Activated CD8-positive, alpha-beta T cell treated with anti-CD3 and anti-CD28 coated beads for 36 hours (primary cell): ENCODE data around the gene GCK. TPM values are rescaled to one million over a fixed set of nuclear protein-coding genes. Genes with fewer than 3 reads are reported as not detected.

ENCODE experiments used
- ATAC-seq: fragments of 200-7000 bp; cut with Tn5 transposase; one replicate; pipeline ENCODE4 v1.10.0; 2021; ENCODE audit warnings: mild to moderate bottlenecking, moderate library complexity
- CTCF ChIA-PET: fragments of 350-600 bp; sonication (Branson Sonifier 250); formaldehyde crosslinking; loops from one replicate; lab custom pipeline; 2021; ENCODE audit warnings: antibody characterized with exemption; lab: Charles Lee
- POLR2A ChIA-PET: fragments of 350-600 bp; sonication (Branson Sonifier 250); formaldehyde crosslinking; loops from one replicate; lab custom pipeline; 2021; ENCODE audit warnings: antibody characterized with exemption; lab: Charles Lee
- DNase-seq: peaks from one replicate; pipeline ENCODE4 v3.0.0-alpha.2; 2020
- H3K27ac Mint-ChIP-seq: one replicate; pipeline ENCODE4 v1.8.0; 2021; ENCODE audit warnings: mild to moderate bottlenecking, mixed read lengths
- H3K27me3 Mint-ChIP-seq: one replicate; pipeline ENCODE4 v1.8.0; 2021; ENCODE audit warnings: mixed read lengths
- H3K36me3 Mint-ChIP-seq: one replicate; pipeline ENCODE4 v1.8.0; 2021; ENCODE audit warnings: low read depth, mixed read lengths
- H3K4me1 Mint-ChIP-seq: one replicate; pipeline ENCODE4 v1.8.0; 2021; ENCODE audit warnings: low read depth, mixed read lengths
- H3K4me3 Mint-ChIP-seq: one replicate; pipeline ENCODE4 v1.8.0; 2021; ENCODE audit warnings: mild to moderate bottlenecking, moderate library complexity, mixed read lengths
- H3K9me3 Mint-ChIP-seq: one replicate; pipeline ENCODE4 v1.8.0; 2021; ENCODE audit warnings: mixed read lengths
- intact Hi-C: fragments of 100-400 bp; cut with micrococcal nuclease; formaldehyde crosslinking; loops from one replicate; pipeline ENCODE4 v1.10.0; 2022
- total RNA-seq, 2 experiments: library from RNA; stranded (reverse); gene quantifications; one replicate each; pipeline ENCODE4 v1.2.3, GENCODE V29; 2021
- TF ChIP-seq, protein P1 (sequence below): fragments of 200-600 bp; IDR thresholded peaks from one replicate; pipeline ENCODE4 v1.8.0; 2022; ENCODE audit warnings: antibody characterized with exemption, mild to moderate bottlenecking

GCK gene
- total RNA-seq, 2 experiments from 2014 or later, result 2.1 to 2.6 TPM

DNA sequence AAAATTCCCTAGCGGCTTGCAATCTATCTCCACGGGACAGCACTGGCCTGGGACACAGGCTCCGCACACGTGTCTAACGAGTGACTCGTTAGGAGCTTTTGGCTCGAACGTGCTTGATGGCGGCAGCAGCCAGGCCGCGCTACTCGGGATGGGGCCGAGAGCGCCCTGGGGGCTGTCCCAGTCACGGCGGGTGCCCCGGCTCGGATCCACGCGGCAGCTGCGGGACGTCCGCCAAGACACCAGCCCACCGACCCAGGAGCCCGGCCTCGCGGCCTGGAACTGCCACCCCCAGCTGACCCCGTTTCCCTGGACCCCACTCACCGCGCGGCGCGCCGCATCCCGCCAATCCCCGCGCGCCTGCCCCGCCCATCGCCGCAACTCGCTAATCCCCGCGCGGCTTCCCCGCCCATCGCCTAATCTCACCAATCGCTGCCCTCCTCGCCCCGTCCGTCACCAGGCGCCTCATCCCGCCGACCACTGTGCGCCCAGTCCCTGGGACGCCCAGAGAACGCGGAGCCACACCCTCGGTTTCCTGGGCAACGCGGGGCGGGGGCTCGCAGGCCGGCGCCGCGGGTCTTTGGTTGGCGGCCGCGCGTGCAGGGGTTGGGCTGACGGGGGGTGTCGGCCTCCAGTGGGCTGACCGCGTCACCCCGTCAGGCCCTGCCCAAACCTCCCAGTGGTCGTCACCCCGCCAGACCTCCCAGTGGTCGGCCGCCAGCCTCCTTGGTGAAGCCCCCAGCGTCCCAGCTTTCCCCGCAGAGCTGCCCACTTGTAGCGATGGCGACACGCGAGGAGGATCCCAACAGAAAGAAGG lies 65.8 kb downstream of the GCK start, which contains the start of gene POLD2:
Gene POLD2 (minus strand): TSS at position 359 of the 814 bp plus-strand sequence. CDS start 1,495 bp downstream, outside the sequence.
- H3K27ac Mint-ChIP-seq, result peak within 1 kb of the TSS; percentile 85
- peak within 1 kb of the TSS; percentile 86 for H3K4me3 Mint-ChIP-seq
- CTCF ChIA-PET, result interaction anchor here (1.0 to 2.2 kb wide), 7 partner anchors 13 to 103 kb away, joined by 3 to 7 read pairs (median 4); no protein-coding TSS in a partner anchor
- DNase-seq, result peak; percentile 98
- ATAC-seq, result peak; percentile 100
- TF ChIP-seq, protein P1, sequence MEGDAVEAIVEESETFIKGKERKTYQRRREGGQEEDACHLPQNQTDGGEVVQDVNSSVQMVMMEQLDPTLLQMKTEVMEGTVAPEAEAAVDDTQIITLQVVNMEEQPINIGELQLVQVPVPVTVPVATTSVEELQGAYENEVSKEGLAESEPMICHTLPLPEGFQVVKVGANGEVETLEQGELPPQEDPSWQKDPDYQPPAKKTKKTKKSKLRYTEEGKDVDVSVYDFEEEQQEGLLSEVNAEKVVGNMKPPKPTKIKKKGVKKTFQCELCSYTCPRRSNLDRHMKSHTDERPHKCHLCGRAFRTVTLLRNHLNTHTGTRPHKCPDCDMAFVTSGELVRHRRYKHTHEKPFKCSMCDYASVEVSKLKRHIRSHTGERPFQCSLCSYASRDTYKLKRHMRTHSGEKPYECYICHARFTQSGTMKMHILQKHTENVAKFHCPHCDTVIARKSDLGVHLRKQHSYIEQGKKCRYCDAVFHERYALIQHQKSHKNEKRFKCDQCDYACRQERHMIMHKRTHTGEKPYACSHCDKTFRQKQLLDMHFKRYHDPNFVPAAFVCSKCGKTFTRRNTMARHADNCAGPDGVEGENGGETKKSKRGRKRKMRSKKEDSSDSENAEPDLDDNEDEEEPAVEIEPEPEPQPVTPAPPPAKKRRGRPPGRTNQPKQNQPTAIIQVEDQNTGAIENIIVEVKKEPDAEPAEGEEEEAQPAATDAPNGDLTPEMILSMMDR, result no peak
- H3K27me3 Mint-ChIP-seq, result no peaks in the 10 kb centered on the region
- H3K9me3 Mint-ChIP-seq, result peaks cover 3% of the 10 kb centered on the region
- intact Hi-C loops, result no loop called here
- POLR2A ChIA-PET, result interaction anchor here (0.6 to 2.6 kb wide), 14 partner anchors 9 to 412 kb away, joined by 3 to 13 read pairs (median 4); partner anchors contain the start of gene DBNL
- peaks cover 35% of the 10 kb centered on the region for H3K36me3 Mint-ChIP-seq
- peaks cover 40% of the 10 kb centered on the region for H3K4me1 Mint-ChIP-seq

DNA sequence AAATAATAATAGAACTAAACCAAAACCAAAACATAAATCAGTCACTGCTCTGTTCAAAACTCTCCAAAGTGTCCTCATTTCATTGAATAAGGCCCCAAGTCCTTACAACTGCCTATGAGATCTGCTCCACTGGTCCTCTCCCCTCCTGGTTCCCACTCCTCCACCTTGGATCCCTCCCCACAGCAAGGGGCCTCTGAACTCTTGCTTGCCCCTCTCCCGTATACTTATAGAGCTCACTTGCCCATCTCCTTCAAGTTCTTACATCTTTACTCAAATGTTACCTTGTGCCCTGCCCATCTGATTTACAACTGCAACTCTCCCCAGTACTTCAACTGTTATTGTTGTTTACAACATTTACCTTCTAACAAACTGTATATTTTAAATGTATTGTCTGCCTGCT lies 66.7 kb downstream of the GCK start:
- intact Hi-C loops, result no loop called here
- TF ChIP-seq, protein P1, result no peak

DNA sequence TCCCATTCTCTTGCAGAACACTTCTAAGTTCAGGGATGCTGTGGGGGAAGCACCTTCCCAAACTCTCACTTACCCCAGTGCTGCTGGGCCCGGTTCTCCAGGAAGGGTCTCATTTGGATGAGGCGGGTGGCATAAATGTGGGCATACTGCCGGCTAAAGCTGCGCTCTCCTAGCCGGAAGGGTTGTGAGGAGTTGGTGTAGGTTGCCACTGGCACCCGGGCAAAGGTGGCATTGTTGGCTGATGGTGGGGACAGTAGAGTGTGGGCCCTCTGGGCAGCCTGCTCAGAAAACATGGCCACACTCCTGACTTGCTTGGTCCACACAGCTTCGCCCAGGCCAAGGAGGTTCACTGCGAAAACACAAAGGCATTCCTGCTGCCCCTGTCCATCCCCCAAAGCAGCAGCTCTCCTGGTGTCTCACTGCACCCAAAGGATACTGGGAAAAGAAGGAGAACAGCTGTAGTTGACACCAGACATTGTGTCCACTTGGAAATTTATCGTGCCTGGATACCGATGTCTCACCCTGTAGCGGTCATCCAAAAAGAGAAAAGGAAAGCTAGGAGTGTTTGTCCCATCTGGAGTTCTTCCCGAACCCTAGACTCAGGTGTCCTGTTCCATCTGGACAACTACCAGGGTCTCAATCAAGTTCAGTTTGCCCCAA lies 67.3 kb downstream of the GCK start:
- peaks cover 3% of the 10 kb centered on the region for H3K9me3 Mint-ChIP-seq
- no peaks in the 10 kb centered on the region for H3K27me3 Mint-ChIP-seq
- no peak overlapping the region for H3K27ac Mint-ChIP-seq
- ChIA-PET POLR2A (interaction anchor here (0.5 to 2.6 kb wide), 15 partner anchors 10 to 398 kb away, joined by 3 to 13 read pairs (median 4); partner anchors contain the start of gene DBNL), CTCF (interaction anchor here (0.6 to 2.2 kb wide), 5 partner anchors 9 to 75 kb away, joined by 3 to 7 read pairs (median 5); no protein-coding TSS in a partner anchor)
- peaks cover 40% of the 10 kb centered on the region for H3K36me3 Mint-ChIP-seq
- peaks cover 40% of the 10 kb centered on the region for H3K4me1 Mint-ChIP-seq
- DNase-seq (no peak), ATAC-seq (no peak)
- intact Hi-C loops, result no loop called here
- TF ChIP-seq, protein P1, result no peak
- H3K4me3 Mint-ChIP-seq, result peak overlapping the region; percentile 86

More for the DNA sequence above, 66.7 kb downstream of the GCK start:
- POLR2A ChIA-PET, result interaction anchor here (0.5 to 2.6 kb wide), 16 partner anchors 8 to 413 kb away, joined by 3 to 13 read pairs (median 4); partner anchors contain the start of gene DBNL
- Mint-ChIP-seq H3K36me3 (peaks cover 40% of the 10 kb centered on the region), H3K27me3 (no peaks in the 10 kb centered on the region), H3K9me3 (peaks cover 3% of the 10 kb centered on the region), H3K4me1 (peaks cover 40% of the 10 kb centered on the region), H3K27ac (peak overlapping the region; percentile 85), H3K4me3 (peak overlapping the region; percentile 86)
- CTCF ChIA-PET, result interaction anchor here (0.8 to 2.2 kb wide), 7 partner anchors 8 to 103 kb away, joined by 3 to 7 read pairs (median 4); no protein-coding TSS in a partner anchor
- ATAC-seq (no peak), DNase-seq (no peak)

DNA sequence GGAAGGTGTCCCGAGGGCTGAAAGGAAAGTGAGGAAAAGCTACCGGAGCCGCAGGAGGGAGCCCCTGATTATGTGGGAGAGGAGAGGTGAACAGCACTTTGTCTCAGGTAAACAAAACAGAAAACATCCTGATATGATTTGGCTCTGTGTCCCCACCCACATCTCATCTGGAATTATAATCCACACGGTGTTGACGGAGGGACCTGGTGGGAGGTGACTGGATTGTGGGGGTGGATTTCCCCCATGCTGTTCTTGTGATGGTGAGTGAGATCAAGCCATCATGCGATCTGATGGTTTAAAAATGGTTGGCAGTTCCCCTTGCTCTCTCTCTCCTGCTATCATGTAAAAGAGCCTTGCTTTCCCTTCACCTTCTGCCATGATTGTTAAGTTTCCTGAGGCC lies 68.8 kb downstream of the GCK start:
- TF ChIP-seq, protein P1, result no peak
- Mint-ChIP-seq H3K36me3 (peaks cover 40% of the 10 kb centered on the region), H3K27ac (no peak overlapping the region), H3K27me3 (no peaks in the 10 kb centered on the region), H3K4me3 (no peak overlapping the region), H3K9me3 (no peaks in the 10 kb centered on the region), H3K4me1 (peaks cover 40% of the 10 kb centered on the region)
- ChIA-PET CTCF (interaction anchor here (1.1 to 1.4 kb wide), 2 partner anchors 11 kb away, joined by 4 read pairs; no protein-coding TSS in a partner anchor), POLR2A (interaction anchor here (0.7 to 1.2 kb wide), 3 partner anchors 9 to 22 kb away, joined by 3 to 7 read pairs (median 5); no protein-coding TSS in a partner anchor)
- DNase-seq (no peak), ATAC-seq (no peak)
- intact Hi-C loops, result no loop called here
